Stimulated activated naive CD4-positive, alpha-beta T cell treated with Interleukin-2 at 50 U/mL for 16 hours (primary cell): ENCODE measurements around the gene TRIM36.

Experiments used
- DNase-seq: peaks from one replicate; lab custom pipeline; 2025; lab: John Stamatoyannopoulos, UW

Gene TRIM36

GRCh38 chr5:115165790-115166189 is 3.9 kb downstream of the TRIM36 start:
- no peak for DNase-seq

DNA sequence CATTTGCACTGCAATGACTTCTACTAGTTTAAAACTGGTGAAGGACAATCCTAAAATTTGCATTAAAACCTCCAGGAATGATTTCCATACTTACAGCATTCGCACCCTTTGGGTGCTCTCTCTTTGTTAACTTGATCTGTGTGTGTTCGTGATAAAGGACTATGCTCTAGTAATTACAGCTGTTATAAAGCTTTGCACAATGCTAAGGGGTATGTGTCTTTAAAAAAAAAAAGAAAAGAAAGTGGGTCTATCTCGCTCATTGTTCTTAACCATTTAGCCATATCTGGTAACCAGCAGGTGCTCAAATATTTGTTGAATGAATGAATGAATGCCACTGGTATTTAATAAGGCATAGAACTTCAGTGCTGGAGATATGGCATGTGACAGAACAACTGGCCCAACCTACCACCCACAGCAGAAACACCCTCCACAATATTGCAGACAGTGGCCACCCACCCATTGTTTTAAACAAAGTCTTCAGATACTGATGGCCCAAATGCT is 8.7 kb downstream of the TRIM36 start:
- DNase-seq: no peak

DNA sequence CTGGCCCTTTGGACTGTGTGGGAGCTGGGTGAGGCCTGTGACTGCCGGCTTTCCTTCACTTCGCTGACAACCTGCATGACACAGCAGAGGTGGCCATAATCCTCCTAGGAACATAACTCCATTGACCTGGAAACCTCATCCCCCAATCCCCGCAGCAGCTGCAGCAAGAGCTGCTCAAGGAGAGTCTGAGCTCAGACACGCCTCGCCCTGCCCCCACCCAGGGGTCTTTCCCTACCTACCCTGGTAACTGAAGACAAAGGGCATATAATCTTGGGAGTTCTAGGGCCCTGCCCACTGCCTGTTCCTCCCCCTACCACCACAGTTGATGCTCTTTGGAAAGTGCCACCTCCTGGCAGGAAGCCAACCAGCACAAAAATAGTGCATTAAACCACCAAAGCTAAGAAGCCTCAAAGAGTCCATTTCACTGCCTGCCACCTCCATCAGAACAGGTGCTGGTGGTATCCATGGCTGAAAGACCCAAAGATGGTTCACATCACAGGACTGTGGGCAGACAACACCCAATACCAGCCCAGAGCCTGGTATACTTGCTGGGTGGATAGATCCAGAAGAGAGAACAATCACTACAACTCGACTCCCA is 18.4 kb downstream of the TRIM36 start:
- no peak for DNase-seq

DNA sequence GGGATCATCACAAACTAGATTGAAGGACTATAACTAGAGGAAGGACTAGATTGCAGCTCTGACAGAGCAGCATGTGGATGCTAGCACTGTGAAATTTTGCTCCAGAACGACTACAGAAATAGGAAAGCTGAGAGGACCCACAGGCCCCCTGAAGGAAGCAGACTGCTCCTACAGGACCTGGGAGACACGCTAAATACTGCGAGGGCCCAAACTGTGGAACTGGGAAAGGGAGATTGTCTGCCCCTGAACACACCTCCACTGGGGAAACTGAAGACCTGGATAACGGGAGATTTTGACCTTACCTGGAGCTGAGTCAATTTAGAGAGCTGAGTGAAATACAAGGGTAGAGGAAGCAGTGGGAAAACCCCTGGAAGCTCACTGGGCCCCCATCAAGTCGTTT is 19.2 kb downstream of the TRIM36 start:
- no peak for DNase-seq

GRCh38 chr5:115147052-115147451 is 22.7 kb downstream of the TRIM36 start:
- no peak for DNase-seq

- no peak for DNase-seq
Observed at GRCh38 chr5:115136294-115136693, 33.4 kb downstream of the TRIM36 start.

GRCh38 chr5:115132465-115132864 is 37.2 kb downstream of the TRIM36 start:
- no peak for DNase-seq

DNA sequence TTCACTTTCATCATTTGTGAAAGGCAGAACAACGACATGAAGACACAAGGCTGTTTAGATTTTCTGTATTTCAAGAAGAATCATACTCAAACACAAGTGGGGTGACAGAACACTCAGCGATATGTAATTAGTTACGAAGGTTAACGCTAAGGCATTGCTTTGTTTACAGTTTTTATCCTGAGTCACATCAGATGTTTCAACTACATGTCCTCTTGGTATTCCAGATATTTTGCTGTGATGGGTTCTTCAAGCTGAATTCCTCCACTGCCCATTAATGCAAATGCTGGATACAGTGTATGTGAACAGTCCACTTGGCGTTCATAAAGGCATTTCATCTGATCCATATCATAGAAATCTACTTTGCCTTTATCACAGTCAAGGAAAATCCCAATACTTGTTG is 43.4 kb downstream of the TRIM36 start:
- no peak for DNase-seq

DNA sequence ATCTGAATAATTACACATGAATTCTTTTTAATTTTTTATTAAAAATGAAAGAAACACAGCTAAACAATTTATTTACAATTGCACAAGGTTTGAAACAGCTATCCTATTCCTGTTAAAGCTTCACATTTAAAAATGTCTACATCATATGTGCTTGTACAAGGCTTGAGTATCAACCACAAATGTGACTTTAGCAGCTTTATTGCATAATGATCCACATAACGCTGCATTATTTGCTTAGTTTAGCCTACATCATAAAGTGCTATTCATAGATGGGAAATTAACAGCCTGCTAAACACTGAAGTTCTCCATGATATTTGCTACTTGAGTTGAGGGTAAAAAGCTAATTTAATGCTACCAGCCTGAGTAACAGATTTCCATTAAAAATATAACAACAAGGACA is 45.0 kb downstream of the TRIM36 start:
- DNase-seq: no peak

GRCh38 chr5:115116001-115116400 is 53.7 kb downstream of the TRIM36 start:
- DNase-seq: no peak

- DNase-seq: no peak
Observed at GRCh38 chr5:115109840-115110239, 59.9 kb downstream of the TRIM36 start.

DNA sequence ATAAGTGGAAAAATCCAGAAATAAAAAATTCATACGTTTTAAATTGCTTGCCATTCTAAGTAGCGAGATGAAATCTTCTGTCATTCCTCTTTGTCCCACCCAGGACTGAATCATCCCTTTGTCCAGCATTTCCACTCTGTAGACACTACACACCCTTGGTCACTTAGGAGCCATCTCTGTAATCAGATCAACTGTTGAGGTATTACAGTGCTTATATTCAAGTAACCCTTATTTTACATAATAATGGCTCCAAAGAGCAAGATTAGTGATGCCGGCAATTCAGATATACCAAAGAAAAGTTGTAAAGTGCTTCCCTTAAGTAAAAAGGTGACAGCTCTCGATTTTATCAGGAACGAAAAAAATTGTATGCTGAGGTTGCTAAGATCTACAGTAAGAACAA is 60.4 kb downstream of the TRIM36 start:
- no peak for DNase-seq

GRCh38 chr5:115100319-115100955 is 69.3 kb downstream of the TRIM36 start:
- no peak for DNase-seq

DNA sequence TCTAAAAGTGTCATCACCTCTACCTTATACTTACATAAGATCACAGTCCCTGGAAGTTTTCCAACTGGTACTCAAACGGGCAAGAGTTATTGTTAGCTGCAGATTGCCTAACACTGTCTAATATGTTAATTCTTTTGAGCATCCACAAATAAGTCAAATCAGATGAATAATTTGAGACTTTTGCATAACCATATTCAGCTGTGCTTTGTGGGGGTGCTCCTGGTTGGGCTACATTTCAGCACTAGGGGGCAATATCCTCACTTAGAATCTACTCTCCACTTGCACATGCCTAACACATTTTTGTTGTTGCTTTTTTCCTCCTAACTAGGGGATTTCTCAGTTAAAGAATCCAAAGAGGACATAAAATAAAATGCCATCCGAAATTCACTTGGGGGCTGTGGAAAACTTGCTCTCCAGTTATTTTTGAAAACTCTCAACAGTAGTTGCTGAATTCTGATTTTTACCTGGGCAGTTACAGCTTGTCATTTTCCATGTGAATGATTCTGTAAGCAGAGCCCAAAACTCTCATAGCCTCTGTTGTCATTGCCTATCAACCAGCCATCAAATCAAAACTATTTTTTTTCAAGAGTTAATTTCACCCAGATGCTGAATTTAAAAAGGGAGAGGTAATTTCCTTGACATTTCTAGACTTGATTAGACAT is 71.5 kb downstream of the TRIM36 start:
- no peak for DNase-seq

GRCh38 chr5:115097236-115097635 is 72.5 kb downstream of the TRIM36 start:
- no peak for DNase-seq

DNA sequence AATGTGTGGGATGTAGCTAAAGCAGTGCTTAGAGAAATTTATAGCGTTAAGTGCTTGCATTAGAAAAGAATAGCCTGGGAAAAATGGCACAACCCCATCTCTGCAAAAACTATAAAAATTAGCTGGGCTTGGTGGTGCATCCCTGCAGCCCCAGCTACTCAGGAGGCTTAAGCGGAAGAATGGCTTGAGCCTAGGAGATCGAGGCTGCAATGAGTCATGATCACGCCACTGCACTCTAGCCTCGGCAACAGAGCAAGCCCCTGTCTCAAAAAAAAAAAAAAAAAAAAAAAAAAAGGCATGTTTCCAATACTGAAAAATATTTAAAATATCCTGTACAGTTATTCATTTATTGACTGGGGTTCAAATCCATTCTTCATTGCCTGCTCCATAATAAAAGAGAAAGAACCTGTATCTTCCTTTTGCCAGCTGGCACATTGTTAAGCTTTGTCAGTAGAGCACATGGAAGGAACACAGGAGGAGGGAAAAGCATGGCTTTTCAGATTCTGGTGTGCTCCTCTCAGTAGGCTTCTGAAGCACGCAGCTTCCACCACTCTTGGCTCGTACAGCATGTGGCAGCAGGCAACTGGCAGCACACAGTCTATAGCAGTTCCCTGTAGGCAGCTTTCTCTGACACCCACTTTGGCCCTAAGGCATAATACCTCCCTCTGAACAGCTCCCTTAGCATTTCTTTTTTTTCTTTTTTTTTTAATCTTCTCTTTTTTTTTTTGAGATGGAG is 73.5 kb downstream of the TRIM36 start:
- no peak for DNase-seq

GRCh38 chr5:115087951-115088350 is 81.8 kb downstream of the TRIM36 start:
- DNase-seq: no peak

DNA sequence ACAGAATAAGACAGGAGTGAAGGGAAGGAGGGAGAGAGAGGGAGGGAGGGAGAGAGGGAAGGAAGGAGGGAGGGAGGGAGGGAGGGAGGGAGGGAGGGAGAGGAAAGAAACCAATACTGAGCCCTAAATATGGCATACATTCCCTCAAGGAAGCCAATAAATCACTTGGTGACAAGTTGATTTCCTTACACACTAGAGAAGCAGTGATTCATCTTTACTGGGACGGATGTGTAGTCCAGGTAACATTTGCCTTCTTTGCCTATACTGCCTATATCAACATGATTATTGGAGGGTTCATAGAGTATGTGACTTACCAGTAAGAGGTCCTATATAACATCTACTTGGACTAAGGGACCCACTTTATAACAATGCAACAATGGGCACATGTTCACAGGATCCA is 83.2 kb downstream of the TRIM36 start:
- no peak for DNase-seq

- no peak for DNase-seq
Observed at GRCh38 chr5:115084246-115084793, 85.4 kb downstream of the TRIM36 start.

DNA sequence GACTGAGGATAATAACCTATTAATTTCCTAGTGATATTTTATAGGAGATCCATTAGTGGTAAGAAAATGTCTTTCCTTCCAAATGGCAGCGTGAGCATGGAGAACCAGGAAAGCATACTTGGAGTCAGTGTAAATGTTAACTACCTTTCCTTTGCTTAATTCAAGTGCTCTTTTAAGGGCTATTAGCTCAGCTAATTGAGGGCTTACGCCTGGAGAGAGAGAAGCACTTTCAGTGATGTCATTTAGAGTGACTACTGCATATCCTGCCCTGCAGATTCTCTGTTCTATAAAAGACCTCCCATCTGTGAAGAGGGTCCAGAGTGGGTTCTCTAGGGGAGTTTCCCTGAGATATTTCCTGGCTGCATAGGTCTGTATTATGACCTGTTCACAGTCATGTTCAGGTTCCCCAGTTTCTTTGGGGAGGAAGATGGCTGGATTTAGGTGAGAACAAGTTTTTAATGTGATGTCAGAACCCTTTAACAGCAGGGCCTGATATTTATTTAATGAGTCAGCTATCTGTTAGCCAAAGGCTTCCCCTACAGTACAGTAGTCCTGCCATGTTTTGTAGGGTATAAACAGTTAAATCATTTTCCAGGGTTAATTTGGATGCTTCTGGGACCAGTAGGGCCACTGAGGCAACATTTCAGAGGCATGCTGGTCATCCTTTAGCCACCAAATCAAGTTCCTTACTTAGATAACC is 89.6 kb downstream of the TRIM36 start:
- no peak for DNase-seq
